ENCODE data around the gene TNRC6B. TPM values are rescaled to one million over a fixed set of nuclear protein-coding genes. Genes with fewer than 3 reads are reported as not detected.

The TNRC6B gene
- polyA plus RNA-seq, 3 donors, result 7.2 to 16.5 (median 11.8) TPM

GRCh38 chr22:40323681-40324171 is 146.0 kb downstream of the TNRC6B start:
- Mint-ChIP-seq H3K4me3 (no peak overlapping the region), H3K27ac (peak overlapping the region in 1 of 7 donors; percentile 10), H3K36me3 (peaks cover 85 to 94% of the 10 kb centered on the region in 2 donors), H3K4me1 (peaks cover 1% of the 10 kb centered on the region), H3K27me3 (ENCODE audit: low read depth in 3 of 3) (no peaks in the 10 kb centered on the region), H3K9me3 (no peaks in the 10 kb centered on the region)
- 100% methylated on average over 4 of the region's 8 CpGs for WGBS (ENCODE audit: insufficient coverage)
- Histone ChIP-seq H3K27ac (ENCODE audit: low read depth in 1 of 2, low read length in 2 of 2) (no peak overlapping the region), H4K20me1 (ENCODE audit: insufficient read depth, low read length) (peaks cover 5% of the 10 kb centered on the region), H3K79me2 (ENCODE audit: insufficient read depth, low read length) (no peaks in the 10 kb centered on the region), H3K27me3 (ENCODE audit: control insufficient read depth in 2 of 2, insufficient read depth in 2 of 2, low read length in 2 of 2) (no peaks in the 10 kb centered on the region), H3K4me3 (replicated peaks in 1 of 3; ENCODE audit: low read depth in 2 of 3, low read length in 3 of 3) (no peak overlapping the region), H3K36me3 (replicated peaks in 1 of 2; ENCODE audit: control insufficient read depth in 1 of 2, insufficient read depth in 2 of 2, low read length in 2 of 2) (peaks cover 71 to 92% of the 10 kb centered on the region in 2 donors), H3K4me1 (ENCODE audit: control insufficient read depth in 1 of 2, insufficient read depth in 2 of 2, low read length in 2 of 2) (peaks cover 0 to under 1% of the 10 kb centered on the region in 2 donors), H3K4me2 (replicated peaks; ENCODE audit: extremely low read depth, low read length, poor library complexity, severe bottlenecking) (no peak overlapping the region), H2AFZ (ENCODE audit: insufficient read depth, low read depth, low read length, poor library complexity, severe bottlenecking) (no peak overlapping the region), H3K9ac (ENCODE audit: insufficient read depth, low read length, poor library complexity, severe bottlenecking) (no peak overlapping the region), H3K9me3 (replicated peaks in 1 of 2; ENCODE audit: control insufficient read depth in 1 of 2, insufficient read depth in 1 of 2, low read length in 2 of 2) (no peaks in the 10 kb centered on the region)
- TF ChIP-seq CTCF (IDR thresholded peaks at IDR 0.05), result no peak
- intact Hi-C loops (cut with micrococcal nuclease), result no loop called here
- DNase-seq, result no peak

- H4K20me1 ChIP-seq (ENCODE audit: insufficient read depth, low read length), result peaks cover 5% of the 10 kb centered on the region
- H3K79me2 ChIP-seq (ENCODE audit: insufficient read depth, low read length), result no peaks in the 10 kb centered on the region
- WGBS (ENCODE audit: insufficient coverage), result 92% methylated on average over 9 of the region's 19 CpGs
- peaks cover 67 to 83% of the 10 kb centered on the region in 2 donors for H3K36me3 ChIP-seq (replicated peaks in 1 of 2; ENCODE audit: control insufficient read depth in 1 of 2, insufficient read depth in 2 of 2, low read length in 2 of 2)
- no peak overlapping the region for H3K4me2 ChIP-seq (replicated peaks; ENCODE audit: extremely low read depth, low read length, poor library complexity, severe bottlenecking)
- intact Hi-C loops (cut with micrococcal nuclease), result no loop called here
- peaks cover 0 to 6% of the 10 kb centered on the region in 2 donors for H3K4me1 ChIP-seq (ENCODE audit: control insufficient read depth in 1 of 2, insufficient read depth in 2 of 2, low read length in 2 of 2)
- TF ChIP-seq CTCF (IDR thresholded peaks at IDR 0.05), result no peak
- H3K9me3 ChIP-seq (replicated peaks in 1 of 2; ENCODE audit: control insufficient read depth in 1 of 2, insufficient read depth in 1 of 2, low read length in 2 of 2), result no peaks in the 10 kb centered on the region
- H3K27ac ChIP-seq (ENCODE audit: low read depth in 1 of 2, low read length in 2 of 2), result no peak overlapping the region
- no peaks in the 10 kb centered on the region for H3K27me3 Mint-ChIP-seq (ENCODE audit: low read depth in 3 of 3)
- no peak overlapping the region for H3K9ac ChIP-seq (ENCODE audit: insufficient read depth, low read length, poor library complexity, severe bottlenecking)
- H3K9me3 Mint-ChIP-seq, result no peaks in the 10 kb centered on the region
- H3K36me3 Mint-ChIP-seq, result peaks cover 78 to 91% of the 10 kb centered on the region in 2 donors
- H3K4me1 Mint-ChIP-seq, result peaks cover 10% of the 10 kb centered on the region
- no peak overlapping the region for H3K4me3 Mint-ChIP-seq
- no peak overlapping the region for H2AFZ ChIP-seq (ENCODE audit: insufficient read depth, low read depth, low read length, poor library complexity, severe bottlenecking)
- DNase-seq, result no peak
- H3K4me3 ChIP-seq (replicated peaks in 1 of 3; ENCODE audit: low read depth in 2 of 3, low read length in 3 of 3), result no peak overlapping the region
- H3K27ac Mint-ChIP-seq, result peak overlapping the region in 1 of 7 donors; percentile 57
- no peaks in the 10 kb centered on the region for H3K27me3 ChIP-seq (ENCODE audit: control insufficient read depth in 2 of 2, insufficient read depth in 2 of 2, low read length in 2 of 2)
Measured at GRCh38 chr22:40324468-40325305, 147.0 kb downstream of the TNRC6B start.
